Posterior cingulate gyrus (tissue), 11 donors: ENCODE measurements around the gene TOMM20.

Experiments
- DNase-seq, 10 donors: peaks; one replicate each; pipeline versions ENCODE4 v3.0.0 to v3.0.0-alpha.2; 2020 to 2021; ENCODE audit warnings: mixed read lengths in 3 of 10
- intact Hi-C: fragments of 100-400 bp; cut with DNase I; formaldehyde crosslinking; loops from one replicate; pipeline ENCODE4 v1.15.1; 2023

The TOMM20 gene

GRCh38 chr1:235087906-235088305 lies 40.7 kb downstream of the TOMM20 start:
- peak in 2 of 10 donors; percentile 27 to 70 for DNase-seq
- intact Hi-C loops, result loop anchor here (10.0 kb wide), 1 partner anchor 243 kb away; no protein-coding TSS in a partner anchor

GRCh38 chr1:235085411-235086117 lies 43.1 kb downstream of the TOMM20 start:
- intact Hi-C loops, result loop anchor here (2.0 to 10.0 kb wide), 2 partner anchors 241 to 587 kb away; no protein-coding TSS in a partner anchor
- peak in 2 of 10 donors; percentile 22 to 50 for DNase-seq

GRCh38 chr1:235080788-235081187 lies 47.8 kb downstream of the TOMM20 start:
- intact Hi-C loops, result loop anchor here (5.0 to 10.0 kb wide), 2 partner anchors 236 to 468 kb away; partner anchors contain the start of gene IRF2BP2

GRCh38 chr1:235080297-235080657 lies 48.4 kb downstream of the TOMM20 start:
- peak in 2 of 10 donors; percentile 1 to 3 for DNase-seq
- intact Hi-C loops, result loop anchor here (5.0 to 10.0 kb wide), 2 partner anchors 235 to 468 kb away; partner anchors contain the start of gene IRF2BP2

More at GRCh38 chr1:235080788-235081187, 47.8 kb downstream of the TOMM20 start:
- DNase-seq, result peak in 1 of 10 donors; percentile 14

- intact Hi-C loops, result loop anchor here (5.0 to 10.0 kb wide), 2 partner anchors 235 to 467 kb away; partner anchors contain the start of gene IRF2BP2
- peak in 2 of 10 donors; percentile 38 to 50 for DNase-seq
Measured at GRCh38 chr1:235079443-235080296, 49.0 kb downstream of the TOMM20 start.

GRCh38 chr1:235078480-235079381 lies 49.9 kb downstream of the TOMM20 start:
- DNase-seq, result peak in 2 of 10 donors; percentile 2 to 4
- intact Hi-C loops, result no loop called here

- intact Hi-C loops, result no loop called here
- DNase-seq, result peak in 2 of 10 donors; percentile 39 to 57
Measured at GRCh38 chr1:235077571-235078479, 50.8 kb downstream of the TOMM20 start.

GRCh38 chr1:235077163-235077540 lies 51.5 kb downstream of the TOMM20 start:
- intact Hi-C loops, result no loop called here
- DNase-seq, result no peak

- peak in 2 of 10 donors; percentile 22 to 35 for DNase-seq
- intact Hi-C loops, result no loop called here
Measured at GRCh38 chr1:235076504-235077162, 52.0 kb downstream of the TOMM20 start.

GRCh38 chr1:235075777-235076308 lies 52.8 kb downstream of the TOMM20 start:
- intact Hi-C loops, result no loop called here

GRCh38 chr1:235075048-235075776 lies 53.4 kb downstream of the TOMM20 start:
- intact Hi-C loops, result no loop called here
- peak; percentile 41 to 96 (median 68) for DNase-seq

More at GRCh38 chr1:235075777-235076308, 52.8 kb downstream of the TOMM20 start:
- peak in 1 of 10 donors; percentile 79 for DNase-seq

GRCh38 chr1:235074523-235075047 lies 54.1 kb downstream of the TOMM20 start:
- intact Hi-C loops, result loop anchor here (5.0 kb wide), 1 partner anchor 57 kb away; no protein-coding TSS in a partner anchor
- peak; percentile 31 to 92 (median 52) for DNase-seq

GRCh38 chr1:235073968-235074522 lies 54.6 kb downstream of the TOMM20 start:
- intact Hi-C loops, result loop anchor here (5.0 kb wide), 1 partner anchor 57 kb away; no protein-coding TSS in a partner anchor
- DNase-seq, result peak in 2 of 10 donors; percentile 75 to 81

GRCh38 chr1:235073331-235073967 lies 55.2 kb downstream of the TOMM20 start:
- DNase-seq, result peak in 5 of 10 donors; percentile 33 to 85 (median 80)
- intact Hi-C loops, result loop anchor here (5.0 kb wide), 1 partner anchor 56 kb away; no protein-coding TSS in a partner anchor

- peak in 2 of 10 donors; percentile 3 to 27 for DNase-seq
- intact Hi-C loops, result loop anchor here (5.0 kb wide), 1 partner anchor 55 kb away; no protein-coding TSS in a partner anchor
Measured at GRCh38 chr1:235072577-235072976, 56.1 kb downstream of the TOMM20 start.

- peak in 2 of 10 donors; percentile 19 to 62 for DNase-seq
- intact Hi-C loops, result loop anchor here (5.0 kb wide), 1 partner anchor 55 kb away; no protein-coding TSS in a partner anchor
Measured at GRCh38 chr1:235072096-235072495, 56.5 kb downstream of the TOMM20 start.
